GM12878 (cell line): ENCODE results near the gene FGF14. TPM values are rescaled to one million over a fixed set of nuclear protein-coding genes. Genes with fewer than 3 reads are reported as not detected.

Experiments used
- ATAC-seq: fragments of 200-7000 bp; cut with Tn5 transposase; 3 replicates; pipeline ENCODE4 v1.9.1; 2020; ENCODE audit warnings: mild to moderate bottlenecking, moderate library complexity
- BruUV-seq: library from RNA; stranded (reverse); fragments of 400-500 nt; replicated peaks from 2 replicates; lab custom pipeline; 2021; lab: Mats Ljungman, UMichigan
- CTCF ChIA-PET: fragments of 300-600 bp; sonication (Branson Sonifier 250); formaldehyde crosslinking; extraction: SDS; loops from one replicate; lab custom pipeline; 2021; ENCODE audit warnings: inconsistent platforms; lab: Yijun Ruan, JAX
- POLR2A ChIA-PET: fragments of 350-600 bp; formaldehyde crosslinking; extraction: SDS; loops from one replicate; lab custom pipeline; 2021; ENCODE audit warnings: inconsistent platforms; lab: Charles Lee
- RAD21 ChIA-PET: fragments of 300-600 bp; sonication (Branson Sonifier 250); formaldehyde crosslinking; loops from one replicate; lab custom pipeline; 2023; ENCODE audit warnings: antibody characterized with exemption; ENCODE audit not compliant: unreplicated experiment; lab: Charles Lee
- SMC1A ChIA-PET: fragments of 300-600 bp; sonication (Branson Sonifier 250); formaldehyde crosslinking; loops from one replicate; lab custom pipeline; 2023; ENCODE audit not compliant: unreplicated experiment, uncharacterized antibody; lab: Charles Lee
- DNase-seq: peaks from one replicate; pipeline ENCODE4 v3.0.0-alpha.2; 2011; ENCODE audit warnings: low read depth, low spot score
- FAIRE-seq: peaks from 3 replicates; lab custom pipeline; 2011; peaks lifted over from hg19 to GRCh38; lab: Jason Lieb, UNC
- H2AFZ ChIP-seq: 2 replicates; pipeline ENCODE4 v1.6.0; 2011; ENCODE audit warnings: low read depth, low read length, control low read depth; ENCODE audit not compliant: control insufficient read depth
- H3K27ac ChIP-seq: 2 replicates; pipeline ENCODE4 v1.5.1; 2011; ENCODE audit warnings: control low read depth; ENCODE audit not compliant: control insufficient read depth, insufficient read depth
- H3K27me3 ChIP-seq, 2 experiments: replicated peaks in 1 of 2; 2 replicates each; pipeline versions ENCODE4 v1.6.0 to v1.6.1; 2011; ENCODE audit warnings: low read length in 1 of 2; ENCODE audit not compliant: control insufficient read depth in 2 of 2, insufficient read depth in 2 of 2
- H3K36me3 ChIP-seq, 2 experiments: 2 replicates each; pipeline ENCODE4 v1.5.1; 2011; ENCODE audit warnings: low read length in 1 of 2; ENCODE audit not compliant: control insufficient read depth in 2 of 2, insufficient read depth in 2 of 2
- H3K4me1 ChIP-seq: 2 replicates; pipeline ENCODE4 v1.6.1; 2011; ENCODE audit warnings: mild to moderate bottlenecking, low read length, moderate library complexity, mixed read lengths; ENCODE audit not compliant: control insufficient read depth, insufficient read depth
- H3K4me2 ChIP-seq: 2 replicates; pipeline ENCODE4 v1.6.0; 2011; ENCODE audit warnings: control low read depth; ENCODE audit not compliant: control insufficient read depth, insufficient read depth
- H3K4me3 ChIP-seq: fragments of 200-600 bp; sonication (generic); 2 replicates; pipeline ENCODE4 v1.5.1; 2016
- H3K79me2 ChIP-seq: 2 replicates; pipeline ENCODE4 v1.6.0; 2011; ENCODE audit warnings: low read length; ENCODE audit not compliant: control insufficient read depth, insufficient read depth
- H3K9ac ChIP-seq: 2 replicates; pipeline ENCODE4 v1.8.0; 2011; ENCODE audit warnings: low read length, control low read depth, mixed read lengths; ENCODE audit not compliant: control insufficient read depth, insufficient read depth
- H3K9me3 ChIP-seq: replicated peaks from 3 replicates; pipeline ENCODE4 v1.5.1; 2011; ENCODE audit warnings: mild to moderate bottlenecking, low read length; ENCODE audit not compliant: control insufficient read depth, insufficient read depth
- H4K20me1 ChIP-seq: 2 replicates; pipeline ENCODE4 v1.6.0; 2011; ENCODE audit not compliant: control insufficient read depth, insufficient read depth
- CBX3 ChIP-seq: fragments of 200-600 bp; sonication (generic); IDR thresholded peaks from 2 replicates; pipeline ENCODE4 v1.6.1; 2016; ENCODE audit warnings: low read depth, borderline replicate concordance
- DPF2 ChIP-seq: fragments of 450-650 bp; IDR thresholded peaks from 2 replicates; pipeline ENCODE4 v1.6.1; 2017; ENCODE audit warnings: mild to moderate bottlenecking
- JUNB ChIP-seq: IDR thresholded peaks from 2 replicates; pipeline ENCODE4 v1.6.1; 2016; ENCODE audit warnings: antibody characterized with exemption, mild to moderate bottlenecking
- POU2F2 ChIP-seq: IDR thresholded peaks from 3 replicates; pipeline ENCODE4 v1.6.1; 2011; ENCODE audit warnings: low read depth, mild to moderate bottlenecking, low read length, borderline replicate concordance
- STAT3 ChIP-seq: IDR thresholded peaks from 2 replicates; pipeline ENCODE4 v1.6.1; 2011; ENCODE audit warnings: low read depth, low read length, improper control_type of control experiment
- USF1 ChIP-seq: IDR thresholded peaks from 2 replicates; pipeline ENCODE4 v1.6.1; 2011; ENCODE audit warnings: borderline replicate concordance, low read depth, mild to moderate bottlenecking, moderate library complexity, mixed read lengths, low read length; ENCODE audit not compliant: insufficient read depth; ENCODE audit errors: extremely low read length
- USF2 ChIP-seq: IDR thresholded peaks from 2 replicates; pipeline ENCODE4 v1.6.1; 2011; ENCODE audit warnings: low read depth, low read length, improper control_type of control experiment, borderline replicate concordance
- ZNF24 ChIP-seq: fragments of 450-650 bp; IDR thresholded peaks from 2 replicates; pipeline ENCODE4 v1.6.1; 2017; ENCODE audit warnings: antibody characterized with exemption, mild to moderate bottlenecking
- ZNF384 ChIP-seq: IDR thresholded peaks from 2 replicates; pipeline ENCODE4 v1.6.1; 2012; ENCODE audit warnings: low read depth, mild to moderate bottlenecking, low read length, improper control_type of control experiment, borderline replicate concordance
- WGBS: methylation state at CpG from one replicate; pipeline ENCODE4 v1.1.6; 2016; ENCODE audit warnings: low lambda C conversion rate; ENCODE audit not compliant: insufficient replicate concordance, insufficient coverage; ENCODE audit errors: missing lambda C conversion rate; 5-methylcytosine and 5-hydroxymethylcytosine counted together
- in situ Hi-C: fragments of 300-500 bp; cut with MboI; formaldehyde crosslinking; loops from 9 replicates; pipeline ENCODE4 v1.14.3; 2018; ENCODE audit warnings: mixed read lengths
- intact Hi-C: fragments of 100-400 bp; cut with micrococcal nuclease; formaldehyde crosslinking; loops from one replicate; pipeline ENCODE4 v1.14.2; 2022; ENCODE audit not compliant: unreplicated experiment
- polyA plus RNA-seq, 11 experiments: library from polyadenylated mRNA; depleted of rRNA in 4 of 11; unstranded in 6 of 11; stranded (reverse) in 5 of 11; fragments of >200 nt; fragmentation: Nextera tagmentation in 4 of 11; fragmentation: Illumina TruSeq in 1 of 11; extraction: Ambion mirVana in 4 of 11; extraction: Trizol in 1 of 11; gene quantifications; 1 replicate in 1 of 11; 2 replicates in 10 of 11; pipeline versions ENCODE4 v1.2.1 to v1.2.3, GENCODE V29; 2011 to 2016; ENCODE audit warnings: inconsistent platforms in 2 of 11, missing spikeins in 2 of 11, low read depth in 1 of 11
- total RNA-seq, 4 experiments: library from RNA; depleted of rRNA in 3 of 4; stranded (reverse); fragments of >200 nt in 3 of 4; fragmentation: Illumina TruSeq in 1 of 4; extraction: Trizol in 1 of 4; gene quantifications; 2 replicates each; pipeline versions ENCODE4 v1.2.1 to v1.2.3, GENCODE V29; 2013 to 2021
- TF ChIP-seq, protein P1 (sequence below): fragments of 450-650 bp; formaldehyde crosslinking; IDR thresholded peaks from 2 replicates; pipeline ENCODE4 v1.4.0; 2022; ENCODE audit warnings: mild to moderate bottlenecking, moderate library complexity
- TF ChIP-seq, protein P2 (sequence below): IDR thresholded peaks from 2 replicates; pipeline ENCODE4 v1.6.1; 2011; ENCODE audit warnings: low read depth, mild to moderate bottlenecking, low read length, moderate library complexity, borderline replicate concordance; ENCODE audit errors: extremely low read depth

The FGF14 gene
- total and polyA plus RNA-seq, 10 of the 15 experiments (the other 5 are each of a cell fraction or from before 2014, with no cell fraction given), result under 0.01 to 0.44 (median 0.04) TPM

- no peak overlapping the region for H3K4me3 ChIP-seq
- ChIA-PET SMC1A (interaction anchor here (1.3 kb wide), 1 partner anchor 465 kb away, joined by 3 read pairs; no protein-coding TSS in a partner anchor), CTCF (no interaction called here), POLR2A (no interaction called here), RAD21 (no interaction called here)
- no peaks in the 10 kb centered on the region for H4K20me1 ChIP-seq
- H3K4me2 ChIP-seq, result no peak overlapping the region
- H3K27me3 ChIP-seq, result no peaks in the 10 kb centered on the region
- intact Hi-C loops (no loop called here), in situ Hi-C loops (no loop called here)
- H3K36me3 ChIP-seq, result no peaks in the 10 kb centered on the region
- H3K9me3 ChIP-seq, result no peaks in the 10 kb centered on the region
- no peaks in the 10 kb centered on the region for H3K79me2 ChIP-seq
- BruUV-seq, result no TSS peak
- TF ChIP-seq, protein P1, sequence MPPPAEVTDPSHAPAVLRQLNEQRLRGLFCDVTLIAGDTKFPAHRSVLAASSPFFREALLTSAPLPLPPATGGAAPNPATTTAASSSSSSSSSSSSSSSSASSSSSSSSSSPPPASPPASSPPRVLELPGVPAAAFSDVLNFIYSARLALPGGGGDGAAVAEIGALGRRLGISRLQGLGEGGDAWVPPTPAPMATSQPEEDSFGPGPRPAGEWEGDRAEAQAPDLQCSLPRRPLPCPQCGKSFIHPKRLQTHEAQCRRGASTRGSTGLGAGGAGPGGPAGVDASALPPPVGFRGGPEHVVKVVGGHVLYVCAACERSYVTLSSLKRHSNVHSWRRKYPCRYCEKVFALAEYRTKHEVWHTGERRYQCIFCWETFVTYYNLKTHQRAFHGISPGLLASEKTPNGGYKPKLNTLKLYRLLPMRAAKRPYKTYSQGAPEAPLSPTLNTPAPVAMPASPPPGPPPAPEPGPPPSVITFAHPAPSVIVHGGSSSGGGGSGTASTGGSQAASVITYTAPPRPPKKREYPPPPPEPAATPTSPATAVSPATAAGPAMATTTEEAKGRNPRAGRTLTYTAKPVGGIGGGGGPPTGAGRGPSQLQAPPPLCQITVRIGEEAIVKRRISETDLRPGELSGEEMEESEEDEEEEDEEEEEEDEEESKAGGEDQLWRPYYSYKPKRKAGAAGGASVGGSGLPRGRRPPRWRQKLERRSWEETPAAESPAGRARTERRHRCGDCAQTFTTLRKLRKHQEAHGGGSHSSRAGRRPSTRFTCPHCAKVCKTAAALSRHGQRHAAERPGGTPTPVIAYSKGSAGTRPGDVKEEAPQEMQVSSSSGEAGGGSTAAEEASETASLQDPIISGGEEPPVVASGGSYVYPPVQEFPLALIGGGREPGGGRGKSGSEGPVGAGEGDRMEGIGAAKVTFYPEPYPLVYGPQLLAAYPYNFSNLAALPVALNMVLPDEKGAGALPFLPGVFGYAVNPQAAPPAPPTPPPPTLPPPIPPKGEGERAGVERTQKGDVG (CRISPR knock-in tag), result no peak
- no peak for TF ChIP-seq USF1
- TF ChIP-seq DPF2, result no peak
- no peak for TF ChIP-seq ZNF24
- no peak for TF ChIP-seq STAT3
- TF ChIP-seq JUNB, result no peak
- TF ChIP-seq CBX3, result no peak
- TF ChIP-seq POU2F2, result no peak
- TF ChIP-seq ZNF384, result no peak
- TF ChIP-seq, protein P2, sequence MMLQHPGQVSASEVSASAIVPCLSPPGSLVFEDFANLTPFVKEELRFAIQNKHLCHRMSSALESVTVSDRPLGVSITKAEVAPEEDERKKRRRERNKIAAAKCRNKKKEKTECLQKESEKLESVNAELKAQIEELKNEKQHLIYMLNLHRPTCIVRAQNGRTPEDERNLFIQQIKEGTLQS, result no peak
- TF ChIP-seq USF2, result no peak
- no peaks in the 10 kb centered on the region for H3K4me1 ChIP-seq
- no peak overlapping the region for H3K9ac ChIP-seq
- H3K27ac ChIP-seq, result no peak overlapping the region
- DNase-seq (no peak), FAIRE-seq (no peak), ATAC-seq (no peak)
- WGBS, result 3% methylated on average over 5 of the region's 5 CpGs
- no peak overlapping the region for H2AFZ ChIP-seq
These were observed 423.1 kb downstream of the FGF14 start for GRCh38 chr13:101978552-101979315.
